ENCODE data around the gene PIK3R1.

- TF ChIP-seq, protein P1, sequence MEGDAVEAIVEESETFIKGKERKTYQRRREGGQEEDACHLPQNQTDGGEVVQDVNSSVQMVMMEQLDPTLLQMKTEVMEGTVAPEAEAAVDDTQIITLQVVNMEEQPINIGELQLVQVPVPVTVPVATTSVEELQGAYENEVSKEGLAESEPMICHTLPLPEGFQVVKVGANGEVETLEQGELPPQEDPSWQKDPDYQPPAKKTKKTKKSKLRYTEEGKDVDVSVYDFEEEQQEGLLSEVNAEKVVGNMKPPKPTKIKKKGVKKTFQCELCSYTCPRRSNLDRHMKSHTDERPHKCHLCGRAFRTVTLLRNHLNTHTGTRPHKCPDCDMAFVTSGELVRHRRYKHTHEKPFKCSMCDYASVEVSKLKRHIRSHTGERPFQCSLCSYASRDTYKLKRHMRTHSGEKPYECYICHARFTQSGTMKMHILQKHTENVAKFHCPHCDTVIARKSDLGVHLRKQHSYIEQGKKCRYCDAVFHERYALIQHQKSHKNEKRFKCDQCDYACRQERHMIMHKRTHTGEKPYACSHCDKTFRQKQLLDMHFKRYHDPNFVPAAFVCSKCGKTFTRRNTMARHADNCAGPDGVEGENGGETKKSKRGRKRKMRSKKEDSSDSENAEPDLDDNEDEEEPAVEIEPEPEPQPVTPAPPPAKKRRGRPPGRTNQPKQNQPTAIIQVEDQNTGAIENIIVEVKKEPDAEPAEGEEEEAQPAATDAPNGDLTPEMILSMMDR (IDR thresholded peaks at IDR 0.05): no peak
- TF ChIP-seq POLR2A (IDR thresholded peaks at IDR 0.05; ENCODE audit: low read depth) (no peak), POLR2AphosphoS5 (IDR thresholded peaks at IDR 0.05) (peak in 1 of 2 donors; percentile 10)
Observed at GRCh38 chr5:68288707-68289134, 73.2 kb downstream of the PIK3R1 start.
